A204.1 (cell line): ENCODE measurements around the gene SMCO3.
"Not testable (repeated sequence)": the region's sequence is repeated elsewhere in the genome, so short reads cannot be mapped to it uniquely, and the experiment has no call there.

Experiments
- FAIRE-seq: peaks from 2 replicates; lab custom pipeline; 2012; peaks lifted over from hg19 to GRCh38; lab: Jason Lieb, UNC

SMCO3 gene

GRCh38 chr12:14774074-14774905 lies 39.7 kb downstream of the SMCO3 start:
- peak; percentile 55 for FAIRE-seq

GRCh38 chr12:14773685-14774073 lies 40.3 kb downstream of the SMCO3 start:
- FAIRE-seq = no peak

GRCh38 chr12:14772946-14773345 lies 41.0 kb downstream of the SMCO3 start:
- FAIRE-seq = no peak

GRCh38 chr12:14771651-14772137 lies 42.3 kb downstream of the SMCO3 start:
- no peak for FAIRE-seq

GRCh38 chr12:14770496-14771461 lies 43.2 kb downstream of the SMCO3 start:
- peak; percentile 29 for FAIRE-seq

GRCh38 chr12:14769969-14770495 lies 44.0 kb downstream of the SMCO3 start:
- FAIRE-seq = no peak

GRCh38 chr12:14769466-14769968 lies 44.5 kb downstream of the SMCO3 start:
- no peak for FAIRE-seq

- FAIRE-seq = no peak
Measured at GRCh38 chr12:14768823-14769405, 45.1 kb downstream of the SMCO3 start.

- FAIRE-seq = no peak
Measured at GRCh38 chr12:14767617-14768016, 46.4 kb downstream of the SMCO3 start.

GRCh38 chr12:14766649-14767215 lies 47.2 kb downstream of the SMCO3 start:
- no peak for FAIRE-seq

GRCh38 chr12:14766020-14766419 lies 48.0 kb downstream of the SMCO3 start:
- FAIRE-seq = not testable (repeated sequence)

GRCh38 chr12:14765398-14765797 lies 48.6 kb downstream of the SMCO3 start:
- no peak for FAIRE-seq

GRCh38 chr12:14759711-14760280 lies 54.2 kb downstream of the SMCO3 start:
- FAIRE-seq = not testable (repeated sequence)

- no peak for FAIRE-seq
Measured at GRCh38 chr12:14756334-14757143, 57.4 kb downstream of the SMCO3 start.
